Upper lobe of left lung (tissue), 6 donors: ENCODE measurements around the gene ACOXL. TPM values are rescaled to one million over a fixed set of nuclear protein-coding genes. Genes with fewer than 3 reads are reported as not detected.
A peak's percentile ranks its signal among the peaks of the same experiment; 100 is the strongest.

Experiments
- ATAC-seq, 2 donors: fragments of 200-7000 bp; cut with Tn5 transposase; one replicate each; pipeline ENCODE4 v1.9.1; 2022; ENCODE audit warnings: mild to moderate bottlenecking in 2 of 2, moderate library complexity in 2 of 2; ENCODE audit not compliant: low FRiP score in 2 of 2
- DNase-seq, 2 donors: peaks; one replicate each; pipeline ENCODE4 v3.0.0-alpha.2; 2019 to 2020
- H3K27ac ChIP-seq, 4 donors: fragments of 200-600 bp; sonication (generic); one replicate each; pipeline ENCODE4 v1.5.1; 2016 to 2019
- H3K27me3 ChIP-seq, 4 donors: fragments of 200-600 bp; sonication (generic); one replicate each; pipeline ENCODE4 v1.5.1; 2017 to 2019
- H3K36me3 ChIP-seq, 4 donors: fragments of 200-600 bp; sonication (generic); one replicate each; pipeline ENCODE4 v1.5.1; 2016 to 2019
- H3K4me1 ChIP-seq, 4 donors: fragments of 200-600 bp; sonication (generic); one replicate each; pipeline ENCODE4 v1.5.1; 2018 to 2019
- H3K4me3 ChIP-seq, 4 donors: fragments of 200-600 bp; sonication (generic); one replicate each; pipeline ENCODE4 v1.5.1; 2017 to 2019; ENCODE audit warnings: mild to moderate bottlenecking in 2 of 4, moderate library complexity in 1 of 4
- H3K9me3 ChIP-seq, 4 donors: fragments of 200-600 bp; sonication (generic); one replicate each; pipeline ENCODE4 v1.5.1; 2018 to 2019
- CTCF ChIP-seq, 6 experiments: fragments of 450-650 bp in 4 of 6; fragments of 200-600 bp in 2 of 6; sonication (generic) in 2 of 6; IDR thresholded peaks; one replicate each; pipeline ENCODE4 v1.5.1; 2016 to 2019; ENCODE audit warnings: antibody characterized with exemption in 6 of 6
- EP300 ChIP-seq, 4 donors: sonication (generic); formaldehyde crosslinking; IDR thresholded peaks; one replicate each; pipeline ENCODE4 v1.5.1; 2017; ENCODE audit warnings: antibody characterized with exemption in 4 of 4, control low read depth in 2 of 4
- POLR2A ChIP-seq, 4 donors: fragments of 450-650 bp; IDR thresholded peaks; one replicate each; pipeline ENCODE4 v1.5.1; 2016 to 2017; ENCODE audit warnings: antibody characterized with exemption in 4 of 4, mild to moderate bottlenecking in 2 of 4
- POLR2AphosphoS5 ChIP-seq, 2 donors: sonication (generic); formaldehyde crosslinking; IDR thresholded peaks; one replicate each; pipeline ENCODE4 v1.5.1; 2017; ENCODE audit warnings: antibody characterized with exemption in 2 of 2
- WGBS, 2 donors: methylation state at CpG; one replicate each; pipeline ENCODE4 v1.1.5; 2017 to 2018; 5-methylcytosine and 5-hydroxymethylcytosine counted together
- total RNA-seq, 6 donors: library from RNA; depleted of rRNA in 4 of 6; stranded (reverse); fragments of >200 nt in 4 of 6; gene quantifications; one replicate each; pipeline versions ENCODE4 v1.1.0 to v1.2.1, GENCODE V29; 2016 to 2021
- donor health status: DM: no; HTN: no; CAD: no; lungs with moderate emphysema.
- donor health status: DM: no; HTN: yes; CAD: no; lungs with severe emphysema.

Gene ACOXL
- total RNA-seq, 6 donors from 2014 or later, result 30.2 to 128 (median 38.0) TPM

GRCh38 chr2:110815938-110816337, 83.6 kb downstream of the ACOXL start:
- Histone ChIP-seq H3K4me3 (no peak overlapping the region), H3K4me1 (no peaks in the 10 kb centered on the region), H3K27me3 (no peaks in the 10 kb centered on the region), H3K27ac (no peak overlapping the region), H3K36me3 (peaks cover 0 to 2% (median 0%) of the 10 kb centered on the region in 4 donors), H3K9me3 (no peaks in the 10 kb centered on the region)
- no peak for TF ChIP-seq POLR2A (IDR thresholded peaks at IDR 0.05)
- ATAC-seq (no peak), DNase-seq (no peak)
- 86 to 97% methylated on average over 1 of the region's 1 CpG for WGBS, 2 donors

- H3K27ac ChIP-seq, result no peak overlapping the region
Measured at GRCh38 chr2:110816404-110817365, 84.3 kb downstream of the ACOXL start.

GRCh38 chr2:110818767-110819481, 86.6 kb downstream of the ACOXL start:
- DNase-seq (no peak), ATAC-seq (no peak)

More at GRCh38 chr2:110816404-110817365, 84.3 kb downstream of the ACOXL start:
- TF ChIP-seq CTCF (IDR thresholded peaks at IDR 0.05), result no peak
- TF ChIP-seq POLR2A (IDR thresholded peaks at IDR 0.05), result no peak
- no peak for TF ChIP-seq EP300 (IDR thresholded peaks at IDR 0.05)
- TF ChIP-seq POLR2AphosphoS5 (IDR thresholded peaks at IDR 0.05), result no peak
- peaks cover 0 to 2% (median 0%) of the 10 kb centered on the region in 4 donors for H3K36me3 ChIP-seq
- no peak for DNase-seq
- 86 to 87% methylated on average over 12 of the region's 12 CpGs for WGBS, 2 donors
- H3K4me3 ChIP-seq, result no peak overlapping the region
- no peaks in the 10 kb centered on the region for H3K9me3 ChIP-seq
- no peaks in the 10 kb centered on the region for H3K27me3 ChIP-seq
- H3K4me1 ChIP-seq, result no peaks in the 10 kb centered on the region
- peak in 1 of 2 donors; percentile 25 for ATAC-seq

GRCh38 chr2:110819711-110820110, 87.3 kb downstream of the ACOXL start:
- ATAC-seq (no peak), DNase-seq (no peak)
- Histone ChIP-seq H3K27me3 (no peaks in the 10 kb centered on the region), H3K36me3 (peaks cover 0 to 2% (median 0%) of the 10 kb centered on the region in 4 donors), H3K27ac (no peak overlapping the region), H3K9me3 (no peaks in the 10 kb centered on the region), H3K4me1 (no peaks in the 10 kb centered on the region), H3K4me3 (no peak overlapping the region)
- 85 to 95% methylated on average over 3 of the region's 3 CpGs for WGBS, 2 donors
- TF ChIP-seq POLR2A (IDR thresholded peaks at IDR 0.05) (no peak), POLR2AphosphoS5 (IDR thresholded peaks at IDR 0.05) (no peak), CTCF (IDR thresholded peaks at IDR 0.05) (no peak), EP300 (IDR thresholded peaks at IDR 0.05) (no peak)

More at GRCh38 chr2:110818767-110819481, 86.6 kb downstream of the ACOXL start:
- Histone ChIP-seq H3K27me3 (no peaks in the 10 kb centered on the region), H3K4me1 (no peaks in the 10 kb centered on the region), H3K27ac (no peak overlapping the region), H3K4me3 (no peak overlapping the region), H3K9me3 (no peaks in the 10 kb centered on the region), H3K36me3 (peaks cover 0 to 2% (median 0%) of the 10 kb centered on the region in 4 donors)
- TF ChIP-seq POLR2A (IDR thresholded peaks at IDR 0.05) (no peak), CTCF (IDR thresholded peaks at IDR 0.05) (no peak), EP300 (IDR thresholded peaks at IDR 0.05) (no peak), POLR2AphosphoS5 (IDR thresholded peaks at IDR 0.05) (no peak)
- 86% methylated on average over 8 of the region's 8 CpGs for WGBS, 2 donors

- H3K4me3 ChIP-seq, result no peak overlapping the region
- H3K9me3 ChIP-seq, result no peaks in the 10 kb centered on the region
- TF ChIP-seq POLR2A (IDR thresholded peaks at IDR 0.05) (no peak), CTCF (IDR thresholded peaks at IDR 0.05) (no peak), POLR2AphosphoS5 (IDR thresholded peaks at IDR 0.05) (no peak), EP300 (IDR thresholded peaks at IDR 0.05) (no peak)
- WGBS, 2 donors, result 38 to 44% methylated on average over 2 of the region's 2 CpGs
- ATAC-seq (peak in 1 of 2 donors; percentile 39), DNase-seq (no peak)
- no peak overlapping the region for H3K27ac ChIP-seq
- H3K27me3 ChIP-seq, result no peaks in the 10 kb centered on the region
- H3K4me1 ChIP-seq, result no peaks in the 10 kb centered on the region
- H3K36me3 ChIP-seq, result peaks cover 0 to 2% (median 0%) of the 10 kb centered on the region in 4 donors
Measured at GRCh38 chr2:110820128-110820527, 87.8 kb downstream of the ACOXL start.
